ENCODE data around the gene RHOT2. TPM values are rescaled to one million over a fixed set of nuclear protein-coding genes. Genes with fewer than 3 reads are reported as not detected.

Gene RHOT2
- total RNA-seq, 1 experiment from 2014 or later, result 72.8 TPM

DNA sequence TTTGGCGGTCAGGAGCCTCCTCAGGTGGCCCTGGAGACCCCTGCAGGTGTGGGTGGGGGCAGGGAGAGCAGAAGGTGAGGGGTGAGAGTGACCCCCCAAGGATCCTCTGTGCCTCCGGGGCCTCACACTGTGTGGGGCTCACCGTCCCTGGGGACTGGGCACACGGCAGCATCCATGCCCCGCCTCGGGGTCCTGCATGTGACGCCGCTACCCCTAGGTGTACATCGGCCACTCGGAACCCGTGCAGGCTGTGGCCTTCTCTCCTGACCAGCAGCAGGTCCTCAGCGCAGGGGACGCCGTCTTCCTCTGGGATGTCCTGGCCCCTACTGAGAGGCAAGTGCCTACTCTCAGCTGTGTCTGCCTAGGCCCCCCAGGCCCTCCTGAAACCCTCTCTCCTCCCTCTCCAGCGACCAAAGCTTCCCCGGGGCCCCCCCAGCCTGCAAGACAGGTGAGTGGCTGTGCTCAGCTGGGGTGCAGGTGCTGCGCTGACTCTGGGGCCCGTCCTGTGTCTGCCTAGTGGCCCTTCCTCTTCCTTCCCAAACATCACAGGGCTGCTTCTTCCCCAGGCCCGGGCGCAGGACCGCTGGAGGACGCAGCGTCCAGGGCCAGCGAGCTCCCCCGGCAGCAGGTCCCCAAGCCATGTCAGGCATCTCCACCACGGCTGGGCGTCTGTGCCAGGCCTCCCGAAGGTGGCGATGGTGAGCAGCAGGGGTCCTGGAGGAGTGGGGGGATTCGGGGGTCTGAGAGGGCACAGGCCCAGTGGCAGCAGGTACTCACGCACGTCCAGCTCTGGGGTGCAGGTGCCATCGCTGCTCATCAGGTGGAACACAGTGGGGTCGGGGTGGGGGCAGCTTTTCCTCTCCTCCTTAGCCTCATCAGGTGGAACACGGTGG lies 9.0 kb upstream of the RHOT2 start:
- no peaks in the 10 kb centered on the region for H3K27me3 ChIP-seq

DNA sequence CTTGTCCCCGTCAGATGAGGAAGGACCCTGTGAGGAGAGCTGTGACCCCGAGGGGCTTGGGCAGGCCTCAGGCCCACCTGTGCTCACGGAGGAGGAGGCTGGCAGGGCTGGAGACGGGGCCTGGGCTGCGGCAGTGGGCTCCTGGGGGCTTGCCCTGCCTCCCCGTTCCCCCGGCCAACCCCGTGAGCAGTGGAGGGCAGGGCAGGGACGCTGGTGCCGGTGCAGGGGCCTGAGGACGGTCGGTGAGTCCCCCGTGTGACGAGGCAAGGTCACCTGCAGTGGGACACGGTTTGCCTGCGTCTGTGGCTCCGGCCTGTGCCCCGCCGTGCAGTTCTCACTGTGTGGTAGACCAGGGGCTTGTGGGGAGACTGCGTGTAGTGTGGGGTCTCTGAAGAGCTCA lies 8.3 kb upstream of the RHOT2 start:
- peaks cover 41% of the 10 kb centered on the region for H3K36me3 ChIP-seq
- no peaks in the 10 kb centered on the region for H3K9me3 ChIP-seq
- H3K4me3 ChIP-seq, result no peak overlapping the region
- no peaks in the 10 kb centered on the region for H3K27me3 ChIP-seq
- no peak for DNase-seq

More for the DNA sequence above, 9.0 kb upstream of the RHOT2 start:
- Histone ChIP-seq H3K36me3 (peaks cover 42% of the 10 kb centered on the region), H3K9me3 (no peaks in the 10 kb centered on the region), H3K4me3 (no peak overlapping the region)
- DNase-seq, result no peak

DNA sequence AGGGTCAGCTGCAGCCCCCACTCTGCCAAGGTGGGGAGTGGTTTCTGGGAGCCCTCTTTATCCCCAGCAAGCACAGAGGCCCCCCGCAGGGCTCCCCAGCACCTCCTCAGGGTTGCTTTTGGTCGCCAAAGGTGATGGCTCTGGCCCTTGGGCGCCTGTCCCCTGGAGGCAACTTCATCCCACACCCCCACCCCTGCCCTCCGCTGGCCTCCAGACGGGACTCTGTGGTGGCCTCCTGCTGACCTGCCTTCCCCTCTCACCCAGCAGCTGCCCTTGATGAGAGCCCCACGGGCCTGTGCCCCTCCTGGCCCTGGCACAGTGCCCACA lies 7.8 kb upstream of the RHOT2 start:
- no peak overlapping the region for H3K4me3 ChIP-seq
- DNase-seq, result no peak
- no peaks in the 10 kb centered on the region for H3K27me3 ChIP-seq
- H3K36me3 ChIP-seq, result peaks cover 40% of the 10 kb centered on the region
- H3K9me3 ChIP-seq, result no peaks in the 10 kb centered on the region

DNA sequence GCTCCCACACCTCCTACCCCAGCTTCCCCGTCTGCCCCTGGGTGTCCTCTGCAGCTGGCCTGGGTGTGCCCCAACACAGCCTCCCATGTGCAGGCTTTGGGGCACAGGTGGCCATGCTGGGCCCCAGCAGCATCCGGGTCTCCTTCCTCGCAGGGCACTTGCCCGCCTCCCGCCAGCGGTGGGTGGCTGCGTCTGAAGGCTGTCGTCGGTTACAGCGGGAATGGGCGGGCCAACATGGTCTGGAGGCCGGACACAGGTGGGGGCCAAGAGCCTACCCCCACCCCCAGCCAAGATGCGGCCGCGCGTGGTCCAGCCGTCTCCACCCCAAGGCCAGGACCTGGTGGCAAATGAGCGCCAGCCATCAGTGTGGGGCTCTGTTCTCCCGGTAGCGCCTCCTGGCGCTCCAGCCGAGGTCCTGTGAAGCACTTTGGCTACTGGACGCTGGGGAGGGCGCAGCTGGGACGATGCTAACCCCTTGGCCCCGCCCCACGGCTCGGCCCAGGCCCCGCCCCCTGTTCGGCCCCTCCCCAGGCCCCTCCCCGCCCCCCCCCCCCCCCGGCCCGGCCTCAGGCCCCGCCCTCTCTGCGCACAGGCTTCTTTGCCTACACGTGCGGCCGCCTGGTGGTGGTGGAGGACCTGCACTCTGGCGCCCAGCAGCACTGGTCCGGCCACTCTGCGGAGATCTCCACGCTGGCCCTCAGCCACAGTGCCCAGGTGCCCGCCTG lies 7.3 kb upstream of the RHOT2 start:
- Histone ChIP-seq H3K9me3 (no peaks in the 10 kb centered on the region), H3K27me3 (no peaks in the 10 kb centered on the region), H3K36me3 (peaks cover 40% of the 10 kb centered on the region), H3K4me3 (no peak overlapping the region)
- DNase-seq, result no peak

DNA sequence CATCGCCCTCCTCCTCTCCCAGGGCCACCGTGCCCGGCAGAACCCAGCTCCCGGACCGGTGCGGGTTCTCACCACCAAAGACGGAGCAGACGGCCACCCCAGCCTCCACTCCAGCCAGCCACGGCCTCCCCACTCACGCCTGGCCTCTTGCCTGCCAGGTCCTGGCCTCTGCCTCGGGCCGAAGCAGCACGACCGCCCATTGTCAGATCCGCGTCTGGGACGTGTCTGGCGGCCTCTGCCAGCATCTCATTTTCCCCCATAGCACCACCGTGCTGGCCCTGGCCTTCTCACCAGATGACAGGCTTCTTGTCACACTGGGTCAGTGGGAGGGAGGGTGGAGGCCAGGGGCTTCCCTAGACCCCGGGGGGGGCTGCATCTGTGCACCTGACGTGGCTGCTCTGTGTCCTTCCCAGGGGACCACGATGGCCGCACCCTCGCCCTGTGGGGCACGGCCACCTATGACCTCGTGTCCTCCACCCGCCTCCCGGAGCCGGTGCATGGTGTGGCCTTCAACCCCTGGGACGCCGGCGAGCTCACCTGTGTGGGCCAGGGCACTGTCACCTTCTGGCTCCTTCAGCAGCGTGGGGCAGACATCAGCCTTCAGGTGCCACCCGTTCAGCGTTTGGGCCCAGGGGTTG lies 6.6 kb upstream of the RHOT2 start:
- no peaks in the 10 kb centered on the region for H3K9me3 ChIP-seq
- no peak for DNase-seq
- H3K4me3 ChIP-seq, result no peak overlapping the region
- H3K27me3 ChIP-seq, result no peaks in the 10 kb centered on the region
- H3K36me3 ChIP-seq, result peaks cover 35% of the 10 kb centered on the region

DNA sequence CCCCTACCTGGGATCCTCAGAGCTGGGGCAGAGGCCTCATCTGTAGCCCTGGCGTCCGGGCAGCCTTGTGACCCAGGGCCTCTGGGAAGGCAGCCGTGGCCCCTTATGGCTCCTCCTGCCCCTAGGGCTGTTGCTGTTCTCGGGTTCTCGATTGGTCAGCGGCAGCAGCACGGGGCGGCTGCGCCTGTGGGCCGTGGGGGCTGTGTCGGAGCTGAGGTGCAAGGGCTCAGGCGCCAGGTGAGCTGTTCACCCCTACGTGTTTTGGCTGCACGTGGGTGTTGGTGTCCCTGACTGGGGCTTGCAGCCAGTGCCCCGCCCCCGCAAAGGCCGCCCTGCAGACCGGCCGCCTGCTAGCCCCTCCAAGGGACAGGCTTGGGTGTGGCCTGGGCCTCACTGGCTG lies 5.8 kb upstream of the RHOT2 start:
- DNase-seq, result no peak
- H3K4me3 ChIP-seq, result no peak overlapping the region
- H3K27me3 ChIP-seq, result no peaks in the 10 kb centered on the region
- peaks cover 37% of the 10 kb centered on the region for H3K36me3 ChIP-seq
- no peaks in the 10 kb centered on the region for H3K9me3 ChIP-seq

DNA sequence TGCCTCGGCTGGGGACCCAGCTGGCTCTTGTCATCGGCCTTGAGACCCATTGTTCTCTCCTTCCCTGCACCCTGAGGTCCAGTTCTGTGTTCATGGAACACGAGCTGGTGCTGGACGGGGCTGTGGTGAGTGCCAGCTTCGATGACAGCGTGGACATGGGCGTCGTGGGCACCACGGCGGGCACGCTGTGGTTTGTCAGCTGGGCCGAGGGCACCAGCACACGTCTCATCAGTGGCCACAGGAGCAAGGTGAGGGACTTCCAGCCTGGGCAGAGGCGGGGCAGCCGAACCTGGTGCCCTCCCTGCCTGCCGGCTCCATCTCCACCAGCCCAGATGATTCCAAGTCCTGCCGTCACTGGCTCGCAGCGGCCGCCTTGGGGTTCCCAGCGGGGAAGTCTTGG lies 5.3 kb upstream of the RHOT2 start:
- H3K36me3 ChIP-seq, result peaks cover 42% of the 10 kb centered on the region
- no peaks in the 10 kb centered on the region for H3K9me3 ChIP-seq
- no peak for DNase-seq
- H3K27me3 ChIP-seq, result no peaks in the 10 kb centered on the region
- H3K4me3 ChIP-seq, result no peak overlapping the region

DNA sequence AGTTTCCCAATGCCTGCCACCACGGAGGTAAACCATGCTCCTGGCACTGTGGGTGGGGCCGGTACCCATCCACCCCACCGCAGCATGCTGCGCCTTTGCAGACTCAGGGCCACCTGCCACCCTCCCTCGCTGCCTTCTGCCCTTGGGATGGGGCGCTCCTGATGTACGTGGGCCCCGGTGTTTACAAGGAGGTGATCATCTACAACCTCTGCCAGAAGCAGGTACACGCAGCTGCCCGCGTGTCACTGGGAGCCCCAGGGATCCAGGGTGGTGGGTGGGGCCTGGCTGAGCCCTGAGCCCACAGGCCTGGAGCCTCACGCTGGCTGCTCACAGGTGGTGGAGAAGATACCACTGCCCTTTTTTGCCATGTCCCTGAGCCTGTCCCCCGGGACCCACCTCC lies 1.4 kb upstream of the RHOT2 start:
- H3K27me3 ChIP-seq, result no peaks in the 10 kb centered on the region
- H3K36me3 ChIP-seq, result peaks cover 51% of the 10 kb centered on the region
- no peak for DNase-seq
- no peaks in the 10 kb centered on the region for H3K9me3 ChIP-seq
- H3K4me3 ChIP-seq, result no peak overlapping the region

DNA sequence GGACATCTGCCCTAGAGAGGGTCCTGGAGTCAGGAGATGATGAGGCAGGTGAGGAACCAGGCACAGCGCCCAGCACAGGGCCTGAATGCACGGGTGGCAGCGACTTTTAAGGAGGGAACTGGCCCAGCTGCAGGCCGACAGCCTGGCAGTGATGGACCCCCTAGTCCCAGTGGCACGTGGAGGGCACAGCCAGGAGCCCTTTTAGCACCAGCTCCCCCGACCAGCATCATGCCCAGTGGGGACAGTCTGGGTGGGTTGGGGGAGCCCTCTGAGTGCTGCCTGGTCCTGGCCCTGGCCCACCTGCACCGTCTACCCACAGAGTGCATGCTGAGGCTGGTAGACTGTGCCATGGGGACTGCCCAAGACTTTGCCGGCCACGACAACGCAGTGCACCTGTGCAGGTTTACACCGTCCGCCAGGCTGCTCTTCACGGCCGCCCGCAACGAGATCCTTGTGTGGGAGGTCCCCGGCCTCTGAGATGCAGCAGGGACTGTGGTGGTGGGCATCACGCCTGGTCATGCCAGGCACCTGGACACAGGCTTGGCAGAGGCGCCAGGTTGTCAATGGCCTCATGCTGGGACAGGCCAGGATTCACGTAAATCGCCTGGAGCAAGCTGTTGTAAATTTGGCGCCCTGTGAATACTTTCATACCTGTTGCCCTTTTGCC lies 686 bp upstream of the RHOT2 start:
- Histone ChIP-seq H3K36me3 (peaks cover 49% of the 10 kb centered on the region), H3K9me3 (no peaks in the 10 kb centered on the region), H3K27me3 (no peaks in the 10 kb centered on the region), H3K4me3 (peak overlapping the region; percentile 96)
- no peak for DNase-seq

DNA sequence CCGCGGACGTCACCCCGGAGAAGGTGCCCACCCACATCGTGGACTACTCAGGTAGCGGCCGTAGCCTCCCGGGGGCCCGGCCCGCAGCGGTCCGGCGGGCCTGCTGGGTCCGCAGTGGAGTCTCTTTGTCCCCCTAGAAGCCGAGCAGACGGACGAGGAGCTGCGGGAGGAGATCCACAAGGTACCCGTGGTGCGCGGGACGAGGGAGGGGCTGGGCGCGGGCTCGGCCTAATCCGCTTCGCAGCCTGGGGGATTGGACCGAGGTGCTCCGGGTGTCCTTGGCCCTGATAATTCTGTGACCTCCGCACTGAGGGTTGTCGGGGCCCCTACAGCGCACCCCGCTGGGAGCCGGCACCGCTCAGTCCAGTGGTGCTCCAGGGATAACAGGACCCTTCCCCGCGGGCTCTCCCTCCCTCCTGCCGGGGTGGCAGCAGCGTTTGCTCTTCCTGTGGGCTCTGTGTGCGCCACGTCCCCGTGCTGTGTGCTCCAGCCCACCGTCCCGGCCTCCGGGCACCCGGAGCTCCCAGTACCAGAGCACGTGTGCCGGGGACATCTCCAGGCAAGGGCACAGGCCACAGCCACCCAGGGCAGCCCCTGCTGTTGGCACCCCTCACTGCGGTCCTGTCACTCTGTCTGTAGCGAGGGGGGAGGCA lies 713 bp downstream of the RHOT2 start:
- DNase-seq, result no peak
- H3K36me3 ChIP-seq, result peaks cover 59% of the 10 kb centered on the region

DNA sequence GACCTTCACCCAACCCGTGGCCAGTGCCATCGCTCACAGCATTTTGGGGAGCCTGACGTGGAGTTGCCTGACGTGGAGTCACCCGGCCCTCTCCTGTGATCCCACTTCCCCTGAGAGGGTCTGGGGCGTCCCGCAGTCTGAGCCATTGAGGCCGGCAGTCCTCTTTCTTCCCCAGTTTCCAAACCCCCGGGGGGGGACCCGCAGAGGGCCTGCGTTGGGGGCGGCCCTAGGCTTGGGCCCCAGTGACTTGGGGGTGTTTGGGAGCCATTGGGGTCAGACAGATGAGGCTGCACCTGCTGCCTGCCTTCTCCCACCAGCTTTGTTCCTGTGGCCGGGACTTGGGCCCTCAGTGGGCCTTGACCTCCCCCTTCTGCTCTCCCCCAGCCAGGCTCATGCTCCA lies 1.7 kb downstream of the RHOT2 start:
- peaks cover 63% of the 10 kb centered on the region for H3K36me3 ChIP-seq
- DNase-seq, result no peak
- H3K9me3 ChIP-seq, result no peaks in the 10 kb centered on the region
- H3K27me3 ChIP-seq, result no peaks in the 10 kb centered on the region
- H3K4me3 ChIP-seq, result peak overlapping the region; percentile 96

More for the DNA sequence above, 713 bp downstream of the RHOT2 start:
- Histone ChIP-seq H3K4me3 (peak overlapping the region; percentile 96), H3K9me3 (no peaks in the 10 kb centered on the region), H3K27me3 (no peaks in the 10 kb centered on the region)

DNA sequence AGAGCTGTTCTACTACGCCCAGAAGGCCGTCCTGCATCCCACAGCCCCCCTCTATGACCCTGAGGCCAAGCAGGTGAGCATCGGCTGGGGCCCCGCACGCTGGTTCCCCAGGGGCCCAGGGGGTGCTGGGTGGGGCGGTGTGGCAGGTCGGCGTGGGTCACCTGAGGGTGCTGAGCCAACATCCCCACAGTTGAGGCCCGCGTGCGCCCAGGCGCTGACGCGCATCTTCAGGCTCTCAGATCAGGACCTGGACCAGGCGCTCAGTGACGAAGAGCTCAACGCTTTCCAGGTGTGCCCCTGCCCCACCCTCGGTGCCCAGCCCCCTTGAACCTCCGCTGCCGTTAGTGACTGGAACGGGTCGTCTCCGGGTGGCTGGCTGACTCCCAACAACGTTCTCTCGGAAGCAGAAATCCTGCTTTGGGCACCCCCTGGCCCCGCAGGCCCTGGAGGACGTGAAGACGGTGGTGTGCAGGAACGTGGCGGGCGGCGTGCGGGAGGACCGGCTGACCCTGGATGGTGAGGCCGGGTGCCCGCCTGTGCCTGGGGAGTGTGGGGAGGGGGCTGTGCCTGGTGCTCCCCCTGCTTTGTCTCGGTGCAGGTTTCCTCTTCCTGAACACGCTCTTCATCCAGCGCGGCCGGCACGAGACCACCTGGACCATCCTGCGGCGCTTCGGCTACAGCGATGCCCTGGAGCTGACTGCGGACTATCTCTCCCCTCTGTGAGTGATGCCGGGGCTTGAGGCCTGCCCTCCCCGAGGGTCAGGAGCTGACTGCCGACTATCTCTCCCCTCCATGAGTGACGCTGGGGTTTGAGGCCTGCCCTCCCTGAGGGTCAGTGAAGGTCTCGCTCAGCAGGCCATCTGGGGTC lies 2.8 kb downstream of the RHOT2 start:
- no peak overlapping the region for H3K4me3 ChIP-seq
- DNase-seq, result no peak
- H3K27me3 ChIP-seq, result no peaks in the 10 kb centered on the region
- peaks cover 65% of the 10 kb centered on the region for H3K36me3 ChIP-seq
- H3K9me3 ChIP-seq, result no peaks in the 10 kb centered on the region

DNA sequence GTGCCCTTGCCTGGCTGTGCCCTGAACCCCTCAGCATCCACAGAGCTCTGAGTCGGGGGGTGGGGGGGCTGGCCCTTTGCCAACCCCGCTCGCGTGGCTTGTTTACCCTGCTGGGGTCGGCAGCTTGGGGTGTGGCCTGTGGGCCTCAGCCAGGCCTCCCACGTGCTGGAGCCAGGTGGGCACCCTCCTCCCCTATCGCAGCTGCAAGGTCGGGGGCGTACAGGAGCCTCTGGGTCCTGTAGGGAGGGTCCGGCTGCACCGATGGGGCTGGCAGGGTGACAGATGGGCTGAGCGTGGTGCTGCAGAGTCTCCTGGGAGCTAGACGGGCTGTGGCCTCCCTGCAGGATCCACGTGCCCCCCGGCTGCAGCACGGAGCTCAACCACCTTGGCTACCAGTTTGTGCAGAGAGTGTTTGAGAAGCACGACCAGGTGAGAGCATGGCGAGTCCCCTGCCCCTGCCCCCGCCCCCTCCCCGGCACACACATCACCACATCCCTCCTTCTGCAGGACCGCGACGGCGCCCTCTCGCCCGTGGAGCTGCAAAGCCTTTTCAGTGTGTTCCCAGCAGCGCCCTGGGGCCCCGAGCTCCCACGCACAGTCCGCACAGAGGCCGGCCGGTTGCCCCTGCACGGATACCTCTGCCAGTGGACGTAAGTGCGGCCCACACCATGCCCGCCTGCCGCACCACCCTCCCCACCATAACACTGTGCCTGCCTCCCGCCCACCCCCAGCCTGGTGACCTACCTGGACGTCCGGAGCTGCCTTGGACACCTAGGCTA lies 3.6 kb downstream of the RHOT2 start:
- Histone ChIP-seq H3K27me3 (no peaks in the 10 kb centered on the region), H3K4me3 (no peak overlapping the region), H3K9me3 (no peaks in the 10 kb centered on the region), H3K36me3 (peaks cover 65% of the 10 kb centered on the region)
- no peak for DNase-seq

DNA sequence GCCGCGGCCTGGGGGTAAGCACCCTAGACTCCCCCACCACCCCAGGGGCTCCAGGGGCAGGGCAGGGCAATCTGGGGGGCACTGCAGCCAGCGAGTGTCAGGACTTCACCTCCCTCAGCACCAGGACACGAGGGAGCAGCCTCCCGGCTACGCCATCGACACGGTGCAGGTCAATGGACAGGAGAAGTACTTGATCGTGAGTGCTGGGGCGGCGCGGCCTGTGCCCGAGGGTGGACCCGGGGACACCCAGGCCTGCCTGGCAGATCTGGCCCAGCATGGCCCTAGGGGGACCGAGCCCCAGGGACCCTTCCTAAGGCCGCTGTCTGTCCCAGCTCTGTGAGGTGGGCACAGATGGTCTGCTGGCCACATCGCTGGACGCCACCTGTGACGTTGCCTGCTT lies 4.4 kb downstream of the RHOT2 start:
- DNase-seq, result no peak
- H3K4me3 ChIP-seq, result no peak overlapping the region
- no peaks in the 10 kb centered on the region for H3K9me3 ChIP-seq
- no peaks in the 10 kb centered on the region for H3K27me3 ChIP-seq
- H3K36me3 ChIP-seq, result peaks cover 63% of the 10 kb centered on the region

DNA sequence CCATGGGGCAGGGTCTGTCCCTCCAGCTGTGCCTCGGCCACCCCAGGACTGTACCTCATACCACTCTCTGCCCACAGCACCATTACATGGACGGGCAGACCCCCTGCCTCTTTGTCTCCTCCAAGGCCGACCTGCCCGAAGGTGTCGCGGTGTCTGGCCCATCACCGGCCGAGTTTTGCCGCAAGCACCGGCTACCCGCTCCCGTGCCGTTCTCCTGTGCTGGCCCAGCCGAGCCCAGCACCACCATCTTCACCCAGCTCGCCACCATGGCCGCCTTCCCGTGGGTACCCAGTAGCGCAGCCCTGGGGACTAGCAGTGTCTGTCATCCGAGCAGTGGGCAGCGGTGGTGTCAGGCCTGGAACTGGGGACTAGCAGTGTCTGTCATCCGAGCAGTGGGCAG lies 4.9 kb downstream of the RHOT2 start:
- H3K27me3 ChIP-seq, result no peaks in the 10 kb centered on the region
- peaks cover 59% of the 10 kb centered on the region for H3K36me3 ChIP-seq
- no peaks in the 10 kb centered on the region for H3K9me3 ChIP-seq
- DNase-seq, result no peak
- no peak overlapping the region for H3K4me3 ChIP-seq

All from MG63 (cell line).